NCI-H2227 (cell line): ENCODE results near the gene SOX13.
"Not testable (repeated sequence)": the region's sequence is repeated elsewhere in the genome, so short reads cannot be mapped to it uniquely, and the experiment has no call there.

Source experiments
- DNase-seq: peaks from one replicate; lab custom pipeline; 2025; ENCODE audit not compliant: unreplicated experiment; lab: John Stamatoyannopoulos, UW

Gene SOX13

DNA sequence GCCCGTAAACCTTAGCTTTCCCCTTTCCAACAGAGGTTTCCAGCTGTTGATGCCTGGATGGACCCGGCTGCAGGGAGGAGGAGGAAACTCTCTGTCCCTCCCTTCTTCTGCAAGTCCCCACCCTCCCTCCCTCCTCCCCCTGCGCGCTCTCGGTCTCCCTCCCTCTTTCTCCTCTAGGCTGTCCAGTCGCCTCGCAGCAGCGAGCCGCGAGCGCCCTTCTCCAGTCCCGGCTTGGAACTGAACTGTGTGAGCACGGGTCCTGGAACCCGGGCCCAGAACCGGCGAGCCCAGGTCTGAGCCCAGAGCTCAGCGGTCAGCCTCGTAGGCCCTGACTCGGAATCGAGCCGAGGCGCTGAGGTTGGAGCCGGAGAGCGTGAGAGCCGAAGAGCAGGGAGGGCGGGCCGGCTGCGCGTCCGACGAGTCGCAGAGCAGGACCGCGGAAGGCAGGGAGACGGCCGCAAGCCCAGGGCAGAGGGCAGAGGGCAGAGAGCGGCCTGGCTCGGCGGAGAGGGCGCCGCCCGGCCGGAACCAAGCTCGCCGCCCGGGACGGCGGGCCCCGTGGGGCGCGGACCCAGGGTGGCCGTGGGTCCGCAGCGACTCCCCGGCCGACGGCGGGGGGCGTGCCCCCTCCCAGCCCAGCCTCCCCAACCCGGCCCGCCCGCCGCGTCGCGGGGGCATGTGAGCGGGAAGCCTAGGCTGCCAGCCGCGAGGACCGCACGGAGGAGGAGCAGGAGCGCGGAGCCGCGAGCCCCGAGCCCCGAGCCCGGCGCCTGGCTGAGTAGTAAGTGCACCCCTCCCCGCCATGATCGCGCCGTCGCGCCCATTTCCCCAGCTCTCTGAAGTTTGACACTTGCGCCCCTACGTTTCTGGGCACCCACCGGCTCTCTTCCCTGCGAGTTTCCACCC is at the start of gene SOX13:
SOX13 (plus strand) TSS at position 185 of the 906 bp plus-strand sequence. CDS start 39,801 bp downstream, outside the sequence.
- peak; percentile 84 for DNase-seq

DNA sequence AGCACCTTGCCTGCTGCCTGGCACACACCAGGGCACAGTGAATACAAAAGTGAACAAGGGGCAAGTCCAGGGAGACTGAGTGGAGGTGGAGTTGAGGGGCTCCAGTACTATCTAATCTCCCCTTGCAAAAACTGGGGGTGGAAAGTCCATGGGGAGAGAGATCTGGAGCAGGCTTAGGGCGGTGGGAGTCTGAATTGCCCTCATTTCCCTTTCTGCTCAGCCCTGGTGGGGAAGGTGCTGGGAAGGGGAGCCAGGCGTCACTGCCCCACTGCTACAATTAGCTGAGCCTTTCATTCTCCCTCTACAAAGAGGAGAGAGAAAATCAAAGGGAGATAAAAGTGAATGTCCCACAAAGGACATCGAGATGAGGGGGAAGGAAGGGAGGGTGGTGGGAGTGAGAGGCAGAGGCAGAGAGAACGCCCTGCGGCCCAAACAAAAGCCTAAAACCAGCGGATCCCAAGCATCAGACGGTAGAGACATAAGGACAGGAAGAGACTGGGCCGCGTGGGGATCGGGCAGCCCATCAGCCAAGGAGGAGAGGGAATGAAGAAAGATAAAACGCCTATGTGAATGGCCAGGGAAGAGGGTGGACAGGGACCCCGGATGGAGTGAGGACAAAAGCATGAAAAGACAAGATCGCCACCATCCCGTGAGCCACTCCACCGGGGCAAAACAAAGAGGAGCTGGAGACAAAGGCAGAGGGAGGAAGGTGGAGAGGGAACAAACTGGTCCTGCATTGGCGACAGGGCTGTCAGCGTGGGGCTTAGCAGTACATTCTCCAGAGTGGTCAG is 46.8 kb upstream of the SOX13 start:
- no peak for DNase-seq

DNA sequence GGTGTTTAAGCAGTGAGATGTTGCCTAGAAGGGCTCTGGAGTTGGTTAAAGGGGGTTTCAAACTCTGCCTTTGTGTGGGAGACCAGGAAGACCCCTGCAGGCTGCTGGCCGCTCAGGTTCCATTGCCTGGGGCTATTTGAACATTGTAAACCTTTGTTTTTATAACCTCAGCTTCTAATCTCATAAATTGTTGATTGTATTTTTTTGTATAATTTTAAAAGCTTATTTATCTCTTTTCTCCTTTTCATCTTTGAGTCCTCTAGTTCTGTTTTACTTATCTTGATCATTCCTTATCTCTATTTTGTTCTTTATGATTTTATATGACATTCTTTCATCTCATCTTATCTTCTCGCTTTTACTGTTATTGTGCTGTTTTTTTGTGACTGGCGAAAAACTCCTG is 45.5 kb upstream of the SOX13 start:
- no peak for DNase-seq

DNA sequence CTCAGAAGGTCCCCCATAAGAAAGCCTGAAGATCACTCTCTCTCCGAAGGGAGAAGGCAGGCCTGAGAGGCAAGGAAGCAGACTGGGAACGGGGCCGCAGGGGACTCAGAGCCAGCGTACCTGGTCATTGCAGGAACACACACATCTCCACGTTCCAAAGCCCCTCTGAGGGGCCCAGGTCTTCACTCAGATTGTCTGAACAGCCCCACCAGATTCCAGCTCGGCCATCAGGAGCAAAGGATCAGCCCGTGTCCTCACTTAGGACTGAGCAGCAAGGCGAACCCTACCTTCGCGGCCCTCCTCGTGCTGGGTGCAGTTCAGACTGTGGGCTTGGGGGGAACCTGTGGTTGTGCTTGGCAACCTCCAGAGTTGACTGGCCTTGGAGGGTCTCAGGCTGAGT is 43.9 kb upstream of the SOX13 start:
- no peak for DNase-seq

DNA sequence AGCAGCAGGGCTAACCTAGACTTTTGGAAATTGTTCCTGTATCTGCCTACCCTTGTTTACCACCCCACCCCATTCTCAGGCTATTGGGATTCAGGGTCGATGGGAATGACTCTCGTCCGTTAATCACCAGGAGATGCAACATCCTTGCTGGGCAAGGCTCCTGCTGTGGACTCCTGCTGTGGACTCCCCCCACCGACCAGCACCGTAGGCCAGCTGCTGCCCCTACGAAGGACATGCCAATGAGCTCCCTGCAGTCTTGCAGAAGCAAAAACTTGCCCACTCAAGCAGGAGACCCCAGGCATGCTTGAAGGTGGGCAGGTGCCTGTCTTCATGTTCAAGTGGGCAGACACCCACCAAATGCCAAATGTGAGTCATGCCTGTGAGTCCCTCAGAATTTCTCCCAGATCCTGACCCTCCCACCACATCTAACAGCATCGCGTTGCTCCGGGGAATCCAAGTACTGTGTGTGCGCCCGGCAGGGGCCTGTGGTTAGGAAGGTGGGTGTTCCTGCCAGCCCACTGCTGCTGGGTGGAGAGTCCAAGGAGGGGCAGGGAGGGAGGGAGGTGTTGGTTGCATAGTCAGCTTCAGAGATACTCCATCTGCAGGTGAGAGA is 41.7 kb upstream of the SOX13 start:
- no peak for DNase-seq

DNA sequence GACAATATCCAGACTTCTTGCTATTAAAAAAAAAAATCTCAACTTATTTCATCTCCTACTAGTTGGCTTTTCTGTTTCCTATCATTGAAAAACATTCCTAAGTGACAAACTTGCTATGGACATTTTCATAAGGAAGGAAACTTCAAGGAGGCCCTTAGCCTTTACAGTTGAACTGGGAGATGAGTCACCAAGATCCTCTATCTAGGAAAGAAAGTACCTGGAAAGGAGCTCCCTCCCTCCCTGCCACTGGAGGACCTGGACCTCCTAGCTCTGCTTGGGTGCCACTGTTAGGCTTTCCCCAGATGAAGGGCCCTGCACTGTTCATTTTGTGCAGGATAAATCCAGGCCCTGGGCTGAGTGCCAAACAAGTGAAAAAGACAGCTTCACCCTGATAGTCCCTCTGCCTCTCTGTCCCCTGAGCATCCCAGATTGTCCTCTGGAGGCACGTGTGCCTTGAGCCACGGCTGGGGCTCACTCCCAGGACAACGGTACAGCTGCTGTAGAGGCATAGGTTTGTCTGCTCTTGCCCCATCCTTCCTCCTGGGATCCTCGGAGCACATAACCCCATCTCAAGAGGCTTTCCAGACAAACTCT is 40.2 kb upstream of the SOX13 start:
- DNase-seq = no peak

DNA sequence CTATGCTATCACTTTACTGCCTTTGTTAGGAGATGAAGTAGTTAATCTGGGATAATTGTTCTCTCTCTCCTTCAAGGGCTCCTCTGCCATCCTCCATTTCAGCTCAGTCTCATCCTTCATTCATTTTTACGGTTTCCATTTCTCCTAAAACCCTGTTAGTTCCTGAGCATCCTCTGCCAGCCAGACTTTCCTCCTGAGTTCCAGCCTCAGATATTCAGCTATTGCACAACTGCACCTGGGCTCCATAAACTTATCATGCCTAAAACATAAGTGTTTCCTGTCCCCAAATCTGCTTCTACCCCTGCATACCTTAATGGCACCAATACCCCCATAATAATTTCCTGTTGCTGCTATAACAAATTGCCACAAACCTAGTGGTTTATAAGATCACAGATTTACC is 39.6 kb upstream of the SOX13 start:
- DNase-seq = no peak

DNA sequence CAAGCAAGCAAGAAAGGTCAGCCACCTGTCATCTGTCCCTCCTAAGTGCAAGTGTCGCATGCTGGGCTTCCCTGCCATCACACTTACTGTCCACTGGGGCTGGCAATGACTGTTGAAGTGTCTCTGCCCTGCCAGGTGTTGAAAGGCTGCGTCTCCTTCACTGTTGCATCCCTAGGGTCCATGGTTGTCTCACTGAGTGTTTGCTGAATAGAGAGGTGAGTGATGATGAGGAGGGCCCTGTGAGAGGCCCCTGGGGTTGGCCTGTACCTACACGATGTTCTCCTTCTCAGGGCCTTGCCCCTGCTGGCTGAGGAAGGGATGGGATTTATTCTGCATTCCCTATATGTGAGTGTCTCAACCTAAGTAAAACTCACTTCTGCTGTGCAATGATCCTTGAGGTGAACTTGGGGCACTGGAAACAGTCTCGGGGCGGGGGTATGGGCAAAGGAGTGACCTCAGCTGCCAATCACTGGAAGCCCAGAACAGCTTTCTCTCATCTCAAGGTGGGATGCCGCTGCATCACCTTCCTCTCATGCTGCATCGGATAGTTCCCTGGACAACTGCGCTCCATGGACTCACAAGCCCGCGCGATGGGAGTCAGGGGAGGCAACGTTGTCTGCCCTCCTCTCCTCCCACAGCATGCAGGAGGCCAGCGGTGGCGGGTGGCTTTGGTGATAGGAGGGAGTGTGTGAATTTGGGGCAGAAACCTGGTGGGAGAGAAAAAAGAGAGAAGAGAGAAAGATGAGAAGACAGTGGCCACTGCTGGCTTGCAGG is 35.8 kb upstream of the SOX13 start:
- no peak for DNase-seq

DNA sequence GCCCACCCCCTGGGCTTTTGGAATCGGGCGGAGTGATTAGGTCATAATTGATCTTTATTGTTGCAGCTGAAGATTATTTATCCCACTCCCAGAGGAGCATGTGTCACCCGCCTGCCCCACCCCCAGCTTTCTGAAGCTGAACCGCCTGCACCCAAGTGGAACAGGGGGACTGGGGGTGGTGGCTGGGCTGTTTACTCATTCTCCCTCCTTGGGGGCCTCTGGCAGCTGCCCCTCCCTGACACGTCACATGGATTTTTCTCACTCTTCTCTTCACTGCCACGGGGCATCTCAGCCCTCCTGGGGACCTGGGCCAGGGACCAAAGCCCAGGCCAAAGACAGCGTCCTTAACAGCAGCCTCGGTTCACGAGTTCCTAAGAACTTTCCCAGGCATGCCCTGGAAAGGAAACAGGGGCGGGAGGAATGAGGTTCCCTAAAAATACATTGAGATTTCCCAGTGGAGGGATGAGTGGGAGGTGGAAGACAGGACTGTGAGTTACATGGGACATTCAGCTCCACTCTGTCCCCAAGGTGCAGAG is 31.6 kb upstream of the SOX13 start:
- DNase-seq = no peak

DNA sequence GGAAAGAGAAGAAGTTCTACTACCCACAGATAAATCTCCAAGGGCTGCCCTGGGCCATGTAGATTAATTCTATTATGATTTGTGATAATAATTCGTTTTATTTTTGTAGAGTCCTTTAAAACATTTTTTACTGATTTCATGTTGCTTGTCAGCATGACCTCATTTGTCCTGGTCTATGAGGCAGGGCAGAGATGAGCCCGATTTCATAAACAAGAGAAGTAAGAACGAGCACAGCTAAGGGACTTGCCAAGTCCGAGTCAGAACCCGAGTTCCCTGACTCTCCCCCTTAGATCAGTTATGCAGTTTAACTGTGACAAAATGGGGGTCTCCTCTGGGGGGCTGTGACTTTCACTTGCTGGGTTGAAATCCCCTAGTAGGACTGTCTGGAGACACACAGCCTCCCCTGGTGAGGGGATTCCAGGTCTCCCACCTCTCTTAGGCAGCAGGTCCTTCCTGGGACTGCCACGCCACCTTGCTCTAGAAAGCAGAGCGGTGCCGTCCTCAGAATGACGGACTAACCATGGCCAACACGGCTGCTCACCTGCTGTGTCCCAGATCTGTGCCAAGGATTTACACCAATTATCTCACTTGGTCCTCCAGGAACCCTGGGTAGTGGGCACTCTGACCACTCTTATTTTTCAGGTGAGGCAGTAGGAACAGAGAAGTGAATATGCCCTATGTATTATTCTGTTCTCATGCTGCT is 31.0 kb upstream of the SOX13 start:
- no peak for DNase-seq

DNA sequence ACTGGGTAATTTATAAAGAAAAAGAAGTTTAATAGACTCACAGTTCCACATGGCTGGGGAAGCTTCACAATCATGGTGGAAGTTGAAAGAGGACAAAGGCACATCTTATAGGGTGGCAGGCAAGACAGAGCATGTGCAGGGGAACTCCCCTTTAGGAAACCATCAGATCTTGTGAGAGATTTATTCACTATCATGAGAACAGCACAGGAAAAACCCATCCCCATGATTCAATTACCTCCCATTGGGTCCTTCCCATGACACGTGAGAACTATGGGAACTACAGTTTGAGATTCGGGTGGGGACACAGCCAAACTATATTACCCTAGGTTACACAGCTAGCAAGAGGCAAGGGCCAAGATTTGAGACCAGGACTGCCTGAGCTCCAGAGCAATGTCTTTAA is 30.4 kb upstream of the SOX13 start:
- DNase-seq = no peak

DNA sequence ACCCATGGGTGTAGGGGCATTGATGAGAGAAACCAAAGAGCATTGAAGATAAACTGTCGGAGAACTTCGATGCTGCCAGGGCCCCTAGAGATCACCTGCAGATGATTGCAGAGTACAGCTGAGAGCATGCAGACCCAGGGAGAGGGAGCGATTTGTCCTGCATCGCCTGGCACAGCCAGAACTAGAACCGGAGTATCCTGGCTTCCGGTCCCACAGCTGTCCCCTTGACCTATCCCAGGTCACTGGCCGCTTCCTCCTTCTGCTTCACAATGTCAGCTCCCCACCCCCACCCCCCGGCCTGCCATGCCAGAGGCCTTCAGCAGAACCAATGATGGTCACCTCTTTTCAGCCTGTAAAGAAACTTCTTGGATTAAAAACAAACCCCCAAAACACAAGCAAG is 29.2 kb upstream of the SOX13 start:
- DNase-seq = no peak

DNA sequence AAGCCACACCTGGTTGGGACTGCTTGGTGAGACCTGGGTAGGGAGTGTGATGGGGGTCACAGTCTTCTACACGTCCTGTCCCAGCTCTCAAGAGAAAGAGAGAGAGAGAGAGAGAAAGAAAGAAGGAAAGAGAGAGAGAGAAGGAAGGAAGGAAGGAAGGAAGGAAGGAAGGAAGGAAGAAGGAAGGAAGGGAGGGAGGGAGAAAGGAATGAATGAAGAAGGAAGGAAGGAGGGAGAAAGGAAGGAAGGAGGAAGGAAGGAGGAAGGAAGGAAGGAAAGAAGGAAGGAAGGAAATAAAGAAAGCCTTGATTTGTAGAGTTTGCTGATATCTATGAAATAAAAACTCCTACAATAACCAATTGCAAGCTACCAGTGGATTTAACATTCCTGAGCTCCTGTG is 28.5 kb upstream of the SOX13 start:
- DNase-seq = no peak

DNA sequence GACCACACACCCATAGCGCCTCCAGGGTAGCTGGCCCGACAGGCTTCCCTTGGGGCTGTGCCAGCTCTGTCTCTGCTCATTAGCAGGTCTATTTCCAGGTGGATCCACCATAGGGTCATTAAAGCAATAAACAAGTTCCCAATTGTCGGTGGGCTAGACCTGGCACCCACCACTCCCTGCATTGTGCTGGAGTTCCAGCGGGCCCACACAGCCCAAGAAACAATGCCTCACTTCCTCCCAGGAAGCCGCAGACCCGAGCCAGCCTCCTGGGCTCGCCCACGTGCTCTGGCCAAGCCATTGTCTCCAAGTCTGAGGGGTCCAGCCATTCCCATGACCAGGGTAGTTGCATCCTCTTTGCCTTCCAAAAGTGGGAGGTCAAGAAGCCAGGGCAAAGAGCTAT is 27.5 kb upstream of the SOX13 start:
- DNase-seq = no peak

DNA sequence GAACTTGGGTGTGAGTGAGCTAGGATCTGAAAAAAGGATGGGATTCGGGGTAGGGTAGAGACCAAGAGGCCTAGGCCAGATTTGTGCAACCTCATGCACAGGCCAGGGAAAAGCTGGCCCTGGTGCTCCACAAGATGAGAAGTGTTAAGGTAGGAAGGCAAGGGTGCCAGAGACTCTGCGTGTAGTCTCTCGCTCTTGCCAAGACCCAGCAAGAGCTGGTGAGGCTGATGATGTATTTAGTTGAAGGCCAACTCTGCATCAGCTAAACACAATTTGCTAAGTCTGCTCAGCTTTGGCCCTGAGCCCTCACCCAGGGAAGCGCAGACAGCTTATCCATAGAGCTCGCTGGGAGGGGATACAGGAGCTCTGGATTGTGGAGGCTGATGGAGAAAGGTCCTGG is 26.6 kb upstream of the SOX13 start:
- DNase-seq = no peak

DNA sequence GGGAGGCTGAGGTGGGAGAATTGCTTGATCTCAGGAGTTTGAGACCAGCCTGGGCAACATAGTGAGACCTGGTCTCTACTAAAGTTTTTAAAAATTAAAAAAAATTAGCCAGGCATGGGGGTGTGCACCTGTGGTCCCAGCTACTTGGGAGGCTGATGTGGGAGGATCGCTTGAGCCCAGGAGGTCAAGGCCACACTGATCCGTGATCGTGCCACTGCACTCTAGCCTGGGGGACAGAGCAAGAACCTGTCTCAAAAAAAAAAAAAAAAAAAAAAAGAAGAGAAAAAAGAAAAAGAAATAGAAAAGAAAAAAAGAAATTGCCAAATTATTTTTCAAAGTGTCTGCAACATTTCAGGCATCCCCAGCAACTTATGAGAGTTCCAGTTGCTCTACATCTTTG is 24.1 kb upstream of the SOX13 start:
- not testable (repeated sequence) for DNase-seq

DNA sequence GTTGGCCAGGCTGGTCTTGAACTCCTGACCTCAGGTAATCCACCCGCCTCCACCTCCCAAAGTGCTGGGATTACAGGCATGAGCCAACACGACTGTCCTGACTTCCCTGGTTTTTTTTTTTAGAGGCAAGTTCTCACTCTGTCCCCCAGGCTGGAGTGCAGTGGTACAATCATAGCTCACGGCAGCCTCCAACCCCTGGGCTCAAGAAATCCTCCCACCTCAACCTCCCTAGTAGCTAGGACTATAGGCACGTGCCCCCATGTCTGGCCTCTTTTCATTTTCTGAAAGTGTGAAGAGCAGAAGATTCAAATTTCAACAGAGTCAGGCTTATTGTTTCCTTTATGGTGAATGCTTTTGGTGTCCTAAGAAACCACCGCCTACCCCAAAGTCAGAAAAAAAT is 21.7 kb upstream of the SOX13 start:
- DNase-seq = no peak

DNA sequence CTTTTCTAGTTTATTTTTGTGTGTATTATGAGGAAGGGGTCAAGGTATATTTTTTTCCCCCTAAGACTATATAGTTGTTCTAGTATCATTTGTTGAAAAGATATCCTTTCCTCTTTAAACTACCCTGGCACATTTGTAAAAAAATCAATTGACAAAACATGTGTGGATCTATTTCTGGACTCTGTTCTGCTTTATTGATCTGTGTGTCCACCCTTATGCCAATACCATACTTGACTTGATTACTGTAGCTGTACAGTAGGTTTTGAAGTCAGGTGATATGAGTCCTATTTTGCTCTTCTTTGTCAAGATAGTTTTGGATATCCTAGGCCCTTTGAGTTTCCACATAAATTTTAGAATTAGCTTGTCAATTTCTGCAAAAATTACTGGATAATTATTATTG is 21.2 kb upstream of the SOX13 start:
- no peak for DNase-seq

DNA sequence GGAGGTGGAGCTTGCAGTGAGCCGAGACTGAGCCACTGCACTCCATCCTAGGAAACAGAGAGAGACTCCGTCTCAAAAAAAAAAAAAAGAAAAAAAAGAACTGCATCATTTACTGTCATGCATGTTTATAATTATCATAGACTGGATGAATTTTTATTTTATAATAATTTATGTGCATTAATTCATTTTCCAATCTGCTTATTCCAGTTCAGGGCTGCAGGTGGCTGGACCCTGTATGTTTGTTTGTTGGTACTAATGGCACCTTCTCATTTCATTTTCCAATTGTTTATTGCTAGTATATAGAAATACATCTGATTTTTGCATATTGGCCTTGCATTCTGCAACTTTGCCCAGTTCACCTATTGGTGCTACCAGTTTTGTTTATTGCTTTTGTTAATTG is 19.0 kb upstream of the SOX13 start:
- no peak for DNase-seq

DNA sequence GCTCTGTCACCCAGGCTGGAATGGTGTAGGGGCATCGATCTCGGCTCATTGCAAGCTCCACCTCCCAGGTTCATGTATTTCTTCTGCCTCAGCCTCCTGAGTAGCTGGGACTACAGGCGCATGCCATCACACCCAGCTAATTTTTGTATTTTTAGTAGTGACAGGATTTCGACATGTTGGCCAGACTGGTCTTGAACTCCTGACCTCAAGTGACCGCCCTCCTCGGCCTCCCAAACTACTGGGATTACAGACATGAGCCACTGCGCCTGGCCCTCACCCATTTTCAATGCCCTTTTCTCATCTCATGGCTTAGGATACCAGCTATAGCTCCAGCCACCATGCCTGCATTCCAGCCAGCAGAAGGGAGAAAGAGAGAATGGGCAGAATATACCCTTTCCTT is 12.9 kb upstream of the SOX13 start:
- DNase-seq = no peak
